Naive B cell (primary cell): ENCODE measurements around the gene SEMA3E. TPM values are rescaled to one million over a fixed set of nuclear protein-coding genes. Genes with fewer than 3 reads are reported as not detected.
"Not testable (repeated sequence)": the region's sequence is repeated elsewhere in the genome, so short reads cannot be mapped to it uniquely, and the experiment has no call there.

Source experiments
- ATAC-seq, 2 donors: fragments of 150-1000 bp; cut with Tn5 transposase; 2 replicates each; pipeline ENCODE4 v1.10.0; 2021; ENCODE audit warnings: low read depth in 2 of 2, mild to moderate bottlenecking in 2 of 2, moderate library complexity in 2 of 2
- DNase-seq: peaks from one replicate; pipeline ENCODE4 v3.0.0; 2022
- H3K27ac Mint-ChIP-seq, 6 donors: one replicate each; pipeline ENCODE4 v1.8.0; 2020 to 2022; ENCODE audit warnings: mild to moderate bottlenecking in 6 of 6, mixed read lengths in 6 of 6, moderate library complexity in 5 of 6, inconsistent platforms in 2 of 6
- H3K27me3 Mint-ChIP-seq, 3 donors: one replicate each; pipeline ENCODE4 v1.8.0; 2021 to 2022; ENCODE audit warnings: mixed read lengths in 3 of 3, mild to moderate bottlenecking in 1 of 3
- H3K36me3 Mint-ChIP-seq, 2 donors: one replicate each; pipeline ENCODE4 v1.8.0; 2020 to 2022; ENCODE audit warnings: mixed read lengths in 2 of 2, inconsistent platforms in 1 of 2, mild to moderate bottlenecking in 1 of 2
- H3K4me1 Mint-ChIP-seq, 3 donors: one replicate each; pipeline ENCODE4 v1.8.0; 2020 to 2022; ENCODE audit warnings: mixed read lengths in 3 of 3, inconsistent platforms in 1 of 3, mild to moderate bottlenecking in 1 of 3, moderate library complexity in 1 of 3
- H3K4me3 Mint-ChIP-seq, 8 donors: one replicate each; pipeline ENCODE4 v1.8.0; 2020 to 2022; ENCODE audit warnings: mild to moderate bottlenecking in 8 of 8, mixed read lengths in 8 of 8, moderate library complexity in 8 of 8, inconsistent platforms in 2 of 8
- H3K9me3 Mint-ChIP-seq, 7 donors: one replicate each; pipeline ENCODE4 v1.8.0; 2020 to 2022; ENCODE audit warnings: mixed read lengths in 7 of 7, mild to moderate bottlenecking in 5 of 7, inconsistent platforms in 2 of 7, moderate library complexity in 1 of 7
- polyA plus RNA-seq, 6 donors: library from polyadenylated mRNA; unstranded; fragments of 300-500 nt; fragmentation: Illumina TruSeq; gene quantifications; one replicate each; pipeline ENCODE4 v1.2.3, GENCODE V29; 2021; ENCODE audit warnings: low read depth in 6 of 6

SEMA3E gene
- polyA plus RNA-seq, 6 donors from 2014 or later: not detected

GRCh38 chr7:83562960-83563359, 86.0 kb downstream of the SEMA3E start:
- Mint-ChIP-seq H3K4me1 (no peaks in the 10 kb centered on the region), H3K27ac (no peak overlapping the region), H3K4me3 (no peak overlapping the region), H3K9me3 (peaks cover 0 to 7% (median 2%) of the 10 kb centered on the region in 7 donors), H3K27me3 (no peaks in the 10 kb centered on the region), H3K36me3 (no peaks in the 10 kb centered on the region)
- DNase-seq (no peak), ATAC-seq (no peak)

- Mint-ChIP-seq H3K27me3 (no peaks in the 10 kb centered on the region), H3K9me3 (peaks cover 0 to 7% (median 2%) of the 10 kb centered on the region in 7 donors), H3K4me1 (no peaks in the 10 kb centered on the region), H3K36me3 (no peaks in the 10 kb centered on the region), H3K27ac (no peak overlapping the region), H3K4me3 (no peak overlapping the region)
- ATAC-seq (no peak), DNase-seq (no peak)
Measured at GRCh38 chr7:83562289-83562688, 86.7 kb downstream of the SEMA3E start.

- Mint-ChIP-seq H3K4me1 (no peaks in the 10 kb centered on the region), H3K4me3 (no peak overlapping the region), H3K9me3 (peaks cover 0 to 2% (median 0%) of the 10 kb centered on the region in 7 donors), H3K27me3 (no peaks in the 10 kb centered on the region), H3K36me3 (no peaks in the 10 kb centered on the region), H3K27ac (no peak overlapping the region)
- ATAC-seq (no peak), DNase-seq (no peak)
Measured at GRCh38 chr7:83559887-83560286, 89.1 kb downstream of the SEMA3E start.

- H3K27me3 Mint-ChIP-seq, ATAC-seq, H3K4me1 Mint-ChIP-seq, H3K4me3 Mint-ChIP-seq, H3K36me3 Mint-ChIP-seq, H3K27ac Mint-ChIP-seq, DNase-seq: not testable (repeated sequence)
- peaks cover 0 to 19% (median 7%) of the 10 kb centered on the region in 7 donors for H3K9me3 Mint-ChIP-seq
Measured at GRCh38 chr7:83552556-83552955, 96.4 kb downstream of the SEMA3E start.

- Mint-ChIP-seq H3K36me3 (no peaks in the 10 kb centered on the region), H3K27ac (no peak overlapping the region), H3K9me3 (peaks cover 0 to 19% (median 7%) of the 10 kb centered on the region in 7 donors), H3K4me1 (no peaks in the 10 kb centered on the region), H3K27me3 (no peaks in the 10 kb centered on the region), H3K4me3 (no peak overlapping the region)
- DNase-seq (no peak), ATAC-seq (no peak)
Measured at GRCh38 chr7:83550100-83550499, 98.8 kb downstream of the SEMA3E start.

GRCh38 chr7:83548250-83548649, 100.7 kb downstream of the SEMA3E start:
- no peaks in the 10 kb centered on the region for H3K4me1 Mint-ChIP-seq
- ATAC-seq: no peak
- no peak for DNase-seq
- no peaks in the 10 kb centered on the region for H3K36me3 Mint-ChIP-seq
- H3K4me3 Mint-ChIP-seq: no peak overlapping the region
- peaks cover 0 to 12% (median 5%) of the 10 kb centered on the region in 7 donors for H3K9me3 Mint-ChIP-seq
- no peaks in the 10 kb centered on the region for H3K27me3 Mint-ChIP-seq
- no peak overlapping the region for H3K27ac Mint-ChIP-seq

- no peak for DNase-seq
- no peak for ATAC-seq
- Mint-ChIP-seq H3K4me1 (no peaks in the 10 kb centered on the region), H3K9me3 (peaks cover 0 to 4% (median 0%) of the 10 kb centered on the region in 7 donors), H3K27ac (no peak overlapping the region), H3K27me3 (no peaks in the 10 kb centered on the region), H3K36me3 (no peaks in the 10 kb centered on the region), H3K4me3 (no peak overlapping the region)
Measured at GRCh38 chr7:83547526-83547925, 101.4 kb downstream of the SEMA3E start.

- ATAC-seq: no peak
- H3K4me1 Mint-ChIP-seq: no peaks in the 10 kb centered on the region
- H3K36me3 Mint-ChIP-seq: no peaks in the 10 kb centered on the region
- peaks cover 0 to 2% (median 0%) of the 10 kb centered on the region in 7 donors for H3K9me3 Mint-ChIP-seq
- DNase-seq: no peak
- H3K4me3 Mint-ChIP-seq: no peak overlapping the region
- H3K27me3 Mint-ChIP-seq: no peaks in the 10 kb centered on the region
- no peak overlapping the region for H3K27ac Mint-ChIP-seq
Measured at GRCh38 chr7:83546586-83546985, 102.4 kb downstream of the SEMA3E start.

- H3K9me3 Mint-ChIP-seq: peaks cover 0 to 4% (median 0%) of the 10 kb centered on the region in 7 donors
- no peaks in the 10 kb centered on the region for H3K4me1 Mint-ChIP-seq
- H3K27me3 Mint-ChIP-seq: no peaks in the 10 kb centered on the region
- H3K4me3 Mint-ChIP-seq: no peak overlapping the region
- DNase-seq (no peak), ATAC-seq (no peak)
- H3K36me3 Mint-ChIP-seq: no peaks in the 10 kb centered on the region
- peak overlapping the region in 1 of 6 donors; percentile 28 for H3K27ac Mint-ChIP-seq
Measured at GRCh38 chr7:83541187-83541960, 107.6 kb downstream of the SEMA3E start.

GRCh38 chr7:83534488-83534887, 114.5 kb downstream of the SEMA3E start:
- H3K4me3 Mint-ChIP-seq: no peak overlapping the region
- DNase-seq (no peak), ATAC-seq (no peak)
- peaks cover 0 to 4% (median 0%) of the 10 kb centered on the region in 7 donors for H3K9me3 Mint-ChIP-seq
- H3K4me1 Mint-ChIP-seq: no peaks in the 10 kb centered on the region
- no peak overlapping the region for H3K27ac Mint-ChIP-seq
- no peaks in the 10 kb centered on the region for H3K36me3 Mint-ChIP-seq
- H3K27me3 Mint-ChIP-seq: no peaks in the 10 kb centered on the region

- ATAC-seq (no peak), DNase-seq (no peak)
- no peak overlapping the region for H3K4me3 Mint-ChIP-seq
- H3K4me1 Mint-ChIP-seq: no peaks in the 10 kb centered on the region
- H3K36me3 Mint-ChIP-seq: no peaks in the 10 kb centered on the region
- H3K27me3 Mint-ChIP-seq: no peaks in the 10 kb centered on the region
- no peak overlapping the region for H3K27ac Mint-ChIP-seq
- H3K9me3 Mint-ChIP-seq: peaks cover 0 to 4% (median 0%) of the 10 kb centered on the region in 7 donors
Measured at GRCh38 chr7:83532219-83532618, 116.7 kb downstream of the SEMA3E start.

- ATAC-seq (no peak), DNase-seq (no peak)
- Mint-ChIP-seq H3K4me3 (no peak overlapping the region), H3K4me1 (no peaks in the 10 kb centered on the region), H3K9me3 (peaks cover 0 to 2% (median 0%) of the 10 kb centered on the region in 7 donors), H3K36me3 (no peaks in the 10 kb centered on the region), H3K27ac (no peak overlapping the region), H3K27me3 (no peaks in the 10 kb centered on the region)
Measured at GRCh38 chr7:83531766-83532165, 117.2 kb downstream of the SEMA3E start.

GRCh38 chr7:83528925-83529423, 120.0 kb downstream of the SEMA3E start:
- DNase-seq: no peak
- no peaks in the 10 kb centered on the region for H3K27me3 Mint-ChIP-seq
- H3K27ac Mint-ChIP-seq: no peak overlapping the region
- no peaks in the 10 kb centered on the region for H3K4me1 Mint-ChIP-seq
- no peak overlapping the region for H3K4me3 Mint-ChIP-seq
- H3K9me3 Mint-ChIP-seq: peaks cover 0 to 2% (median 0%) of the 10 kb centered on the region in 7 donors
- no peaks in the 10 kb centered on the region for H3K36me3 Mint-ChIP-seq
- ATAC-seq: no peak

- Mint-ChIP-seq H3K27ac (no peak overlapping the region), H3K27me3 (no peaks in the 10 kb centered on the region), H3K4me1 (no peaks in the 10 kb centered on the region), H3K36me3 (no peaks in the 10 kb centered on the region), H3K4me3 (no peak overlapping the region), H3K9me3 (peaks cover 0 to 5% (median 0%) of the 10 kb centered on the region in 7 donors)
- ATAC-seq (no peak), DNase-seq (no peak)
Measured at GRCh38 chr7:83524277-83525075, 124.5 kb downstream of the SEMA3E start.
